Body of pancreas (tissue), 4 donors: ENCODE data around the gene OR14K1.

Source experiments
- CTCF ChIP-seq, 7 experiments: fragments of 450-650 bp in 4 of 7; fragments of 200-600 bp in 3 of 7; sonication (generic) in 3 of 7; IDR thresholded peaks; one replicate each; pipeline ENCODE4 v1.5.1; 2016 to 2019; ENCODE audit warnings: antibody characterized with exemption in 7 of 7
- POLR2A ChIP-seq, 3 donors: fragments of 450-650 bp; IDR thresholded peaks; one replicate each; pipeline ENCODE4 v1.6.1; 2016; ENCODE audit warnings: antibody characterized with exemption in 3 of 3, mild to moderate bottlenecking in 2 of 3

GRCh38 chr1:247748041-247748440, 9.6 kb downstream of the OR14K1 start, which contains the start of gene OR14A2:
- TF ChIP-seq CTCF (IDR thresholded peaks at IDR 0.05): no peak
- TF ChIP-seq POLR2A (IDR thresholded peaks at IDR 0.05): no peak
